Activated CD4-positive, alpha-beta T cell treated with anti-CD3 and anti-CD28 coated beads, Interleukin-2, Interleukin-4, amounts not matched to agents 100 ng/mL and 50 ng/mL, durations not matched to agents 16 hours and 8 hours (primary cell): Measurements from ENCODE around the gene TINAGL1.
"Not testable (repeated sequence)": the region's sequence is repeated elsewhere in the genome, so short reads cannot be mapped to it uniquely, and the experiment has no call there.

Experiments
- DNase-seq: peaks from one replicate; pipeline ENCODE4 v3.0.0-alpha.2; 2020; ENCODE audit warnings: low spot score

Gene TINAGL1

GRCh38 chr1:31583995-31584868 lies 7.9 kb downstream of the TINAGL1 start:
- no peak for DNase-seq

- DNase-seq = no peak
Observed at GRCh38 chr1:31584869-31585735, 8.8 kb downstream of the TINAGL1 start.

- DNase-seq = no peak
Observed at GRCh38 chr1:31585736-31586365, 9.5 kb downstream of the TINAGL1 start.

GRCh38 chr1:31586376-31587327 lies 10.3 kb downstream of the TINAGL1 start:
- no peak for DNase-seq

- not testable (repeated sequence) for DNase-seq
Observed at GRCh38 chr1:31587328-31587699, 11.0 kb downstream of the TINAGL1 start.

- DNase-seq = peak; percentile 50
Observed at GRCh38 chr1:31587720-31588423, 11.6 kb downstream of the TINAGL1 start.

GRCh38 chr1:31588751-31589515 lies 12.6 kb downstream of the TINAGL1 start:
- DNase-seq = no peak

- DNase-seq = no peak
Observed at GRCh38 chr1:31591425-31592093, 15.2 kb downstream of the TINAGL1 start.

- no peak for DNase-seq
Observed at GRCh38 chr1:31592132-31592531, 15.8 kb downstream of the TINAGL1 start.

GRCh38 chr1:31593136-31593665 lies 16.9 kb downstream of the TINAGL1 start:
- no peak for DNase-seq

- DNase-seq = peak; percentile 78
Observed at GRCh38 chr1:31593770-31594632, 17.7 kb downstream of the TINAGL1 start.

- no peak for DNase-seq
Observed at GRCh38 chr1:31595836-31596736, 19.8 kb downstream of the TINAGL1 start.

- DNase-seq = no peak
Observed at GRCh38 chr1:31596737-31597097, 20.4 kb downstream of the TINAGL1 start.

GRCh38 chr1:31598980-31599379 lies 22.7 kb downstream of the TINAGL1 start:
- no peak for DNase-seq

GRCh38 chr1:31600641-31601040 lies 24.3 kb downstream of the TINAGL1 start:
- DNase-seq = no peak

GRCh38 chr1:31602081-31602480 lies 25.8 kb downstream of the TINAGL1 start:
- DNase-seq = no peak

GRCh38 chr1:31605908-31606427 lies 29.7 kb downstream of the TINAGL1 start:
- peak; percentile 83 for DNase-seq
